Measurements from ENCODE around the gene RAB31.

Gene RAB31

DNA sequence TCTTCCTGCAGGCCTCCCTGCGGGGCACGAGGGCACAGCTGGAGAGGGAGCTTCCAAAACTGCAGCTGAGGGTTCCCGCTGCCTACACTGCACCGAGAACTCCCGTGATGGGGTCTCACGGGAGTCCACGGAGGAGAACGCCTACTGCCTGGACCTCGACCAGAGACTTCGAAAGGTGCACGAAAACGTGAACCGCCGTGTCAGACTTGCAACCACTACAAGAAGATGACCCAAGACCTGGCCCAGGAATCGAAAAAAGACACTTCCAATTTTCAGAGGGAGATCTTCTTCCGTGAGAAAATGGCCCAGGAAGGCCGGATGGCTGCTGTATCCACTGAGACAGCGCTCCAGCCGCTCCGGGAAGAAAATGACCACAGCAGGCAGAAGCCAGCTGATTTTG lies 124.8 kb downstream of the RAB31 start:
- TF ChIP-seq CTCF (IDR thresholded peaks at IDR 0.05; ENCODE audit: low read depth, low read length) = no peak
- no peak overlapping the region for H3K4me3 ChIP-seq (ENCODE audit: low read depth, low read length)

- TF ChIP-seq CTCF (IDR thresholded peaks at IDR 0.05; ENCODE audit: low read depth, low read length) = no peak
Measured at GRCh38 chr18:9834551-9834950, 126.5 kb downstream of the RAB31 start.

GRCh38 chr18:9835113-9835755 lies 127.1 kb downstream of the RAB31 start:
- no peak overlapping the region for H3K4me3 ChIP-seq (ENCODE audit: low read depth, low read length)
- TF ChIP-seq CTCF (IDR thresholded peaks at IDR 0.05; ENCODE audit: low read depth, low read length) = no peak

More at GRCh38 chr18:9834551-9834950, 126.5 kb downstream of the RAB31 start:
- no peak overlapping the region for H3K4me3 ChIP-seq (ENCODE audit: low read depth, low read length)

GRCh38 chr18:9835825-9836224 lies 127.7 kb downstream of the RAB31 start:
- TF ChIP-seq CTCF (IDR thresholded peaks at IDR 0.05; ENCODE audit: low read depth, low read length) = no peak
- no peak overlapping the region for H3K4me3 ChIP-seq (ENCODE audit: low read depth, low read length)

GRCh38 chr18:9838144-9838877 lies 130.2 kb downstream of the RAB31 start:
- TF ChIP-seq CTCF (IDR thresholded peaks at IDR 0.05; ENCODE audit: low read depth, low read length) = no peak
- H3K4me3 ChIP-seq (ENCODE audit: low read depth, low read length) = no peak overlapping the region

GRCh38 chr18:9839211-9839610 lies 131.1 kb downstream of the RAB31 start:
- TF ChIP-seq CTCF (IDR thresholded peaks at IDR 0.05; ENCODE audit: low read depth, low read length) = no peak
- H3K4me3 ChIP-seq (ENCODE audit: low read depth, low read length) = no peak overlapping the region

DNA sequence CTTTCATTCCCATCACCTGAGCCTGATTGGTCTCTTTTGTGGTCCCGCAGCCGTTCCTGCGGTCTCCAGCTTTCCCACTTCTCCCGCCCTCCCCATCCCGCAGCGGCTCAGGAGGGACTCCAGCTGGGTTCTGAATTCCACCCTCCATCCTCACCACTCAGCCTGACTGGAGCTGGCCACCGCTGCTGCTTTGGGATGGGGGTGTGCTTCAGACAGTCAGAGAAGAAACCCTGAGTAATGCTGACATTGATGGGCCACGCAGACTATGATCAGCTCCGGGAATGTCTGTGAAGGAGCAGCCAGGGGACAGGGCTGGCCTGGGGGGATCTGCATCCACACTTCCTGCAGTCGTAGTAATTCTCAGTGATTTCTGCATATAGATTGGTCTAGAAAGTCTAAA lies 131.8 kb downstream of the RAB31 start:
- no peak for TF ChIP-seq CTCF (IDR thresholded peaks at IDR 0.05; ENCODE audit: low read depth, low read length)

More for the DNA sequence above, 131.8 kb downstream of the RAB31 start:
- no peak overlapping the region for H3K4me3 ChIP-seq (ENCODE audit: low read depth, low read length)

All from WI38 (cell line).